ENCODE results near the gene CCDC170. TPM values are rescaled to one million over a fixed set of nuclear protein-coding genes. Genes with fewer than 3 reads are reported as not detected.

Gene CCDC170
- total and polyA plus RNA-seq, 5 donors from 2014 or later, result not detected

DNA sequence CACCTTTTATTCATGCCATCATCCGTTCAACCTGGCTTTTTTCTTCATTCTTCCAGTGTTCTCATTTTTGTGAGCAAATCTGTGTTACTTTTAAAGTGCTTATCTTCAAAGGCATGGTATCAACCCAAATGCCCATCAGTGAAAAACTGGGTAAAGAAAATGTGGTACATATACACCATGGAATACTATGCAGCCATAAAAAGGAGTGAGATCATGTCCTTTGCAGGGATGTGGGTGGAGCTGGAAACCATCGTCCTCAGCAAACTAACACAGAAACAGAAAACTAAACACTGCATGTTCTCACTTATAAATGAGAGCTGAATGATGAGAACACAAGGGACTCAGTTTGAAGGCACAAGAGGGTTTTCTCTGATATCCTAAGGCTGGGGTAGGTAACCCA is 130.3 kb downstream of the CCDC170 start:
- Histone ChIP-seq H3K9me3 (ENCODE audit: control insufficient read depth in 2 of 2, low read length in 2 of 2) (no peaks in the 10 kb centered on the region), H3K27me3 (ENCODE audit: control insufficient read depth, insufficient read depth, low read length) (no peaks in the 10 kb centered on the region), H3K4me1 (ENCODE audit: control insufficient read depth, insufficient read depth, low read length, poor library complexity, severe bottlenecking) (no peaks in the 10 kb centered on the region), H3K27ac (ENCODE audit: insufficient read depth, low read length, poor library complexity, severe bottlenecking) (no peak overlapping the region), H3K4me3 (ENCODE audit: low read depth, low read length) (no peak overlapping the region), H3K36me3 (ENCODE audit: control insufficient read depth, insufficient read depth, low read length) (no peaks in the 10 kb centered on the region)
- no peaks in the 10 kb centered on the region for H3K36me3 Mint-ChIP-seq
- no peak for ATAC-seq (ENCODE audit: low read depth in 2 of 2)
- H3K27me3 Mint-ChIP-seq, result no peaks in the 10 kb centered on the region
- no peak for DNase-seq
- no peak overlapping the region for H3K27ac Mint-ChIP-seq
- no peak overlapping the region for H3K4me3 Mint-ChIP-seq
- H3K4me1 Mint-ChIP-seq, result peaks cover 0 to 2% (median 0%) of the 10 kb centered on the region in 4 donors
- H3K9me3 Mint-ChIP-seq, result peaks cover 0 to 2% (median 0%) of the 10 kb centered on the region in 7 donors

DNA sequence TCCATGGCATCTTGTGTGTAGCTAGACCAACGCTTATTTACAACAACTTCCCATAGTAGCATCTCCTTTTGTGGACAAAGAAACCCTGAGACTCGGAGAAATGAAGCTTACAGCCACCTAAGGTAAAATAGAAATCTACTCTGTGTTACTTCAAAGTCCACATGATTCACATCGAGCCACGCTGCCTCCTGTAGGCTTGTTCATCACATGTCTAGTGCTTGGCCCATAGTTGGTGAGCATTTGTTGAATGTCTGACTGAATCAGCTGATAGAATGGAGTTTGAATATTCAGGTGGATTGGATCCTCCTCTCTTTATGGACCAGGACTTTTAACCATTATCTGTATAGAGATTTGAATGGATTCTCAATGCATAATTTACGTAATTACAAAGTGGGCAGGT is 130.7 kb downstream of the CCDC170 start:
- DNase-seq (no peak), ATAC-seq (ENCODE audit: low read depth in 2 of 2) (no peak)
- no peak overlapping the region for H3K4me3 Mint-ChIP-seq
- no peaks in the 10 kb centered on the region for H3K9me3 ChIP-seq (ENCODE audit: control insufficient read depth in 2 of 2, low read length in 2 of 2)
- H3K4me1 Mint-ChIP-seq, result peaks cover 0 to 2% (median 0%) of the 10 kb centered on the region in 4 donors
- no peaks in the 10 kb centered on the region for H3K36me3 ChIP-seq (ENCODE audit: control insufficient read depth, insufficient read depth, low read length)
- no peaks in the 10 kb centered on the region for H3K27me3 Mint-ChIP-seq
- H3K27me3 ChIP-seq (ENCODE audit: control insufficient read depth, insufficient read depth, low read length), result no peaks in the 10 kb centered on the region
- H3K4me3 ChIP-seq (ENCODE audit: low read depth, low read length), result no peak overlapping the region
- no peak overlapping the region for H3K27ac ChIP-seq (ENCODE audit: insufficient read depth, low read length, poor library complexity, severe bottlenecking)
- no peak overlapping the region for H3K27ac Mint-ChIP-seq
- no peaks in the 10 kb centered on the region for H3K4me1 ChIP-seq (ENCODE audit: control insufficient read depth, insufficient read depth, low read length, poor library complexity, severe bottlenecking)
- H3K9me3 Mint-ChIP-seq, result peaks cover 0 to 2% (median 0%) of the 10 kb centered on the region in 7 donors
- no peaks in the 10 kb centered on the region for H3K36me3 Mint-ChIP-seq

DNA sequence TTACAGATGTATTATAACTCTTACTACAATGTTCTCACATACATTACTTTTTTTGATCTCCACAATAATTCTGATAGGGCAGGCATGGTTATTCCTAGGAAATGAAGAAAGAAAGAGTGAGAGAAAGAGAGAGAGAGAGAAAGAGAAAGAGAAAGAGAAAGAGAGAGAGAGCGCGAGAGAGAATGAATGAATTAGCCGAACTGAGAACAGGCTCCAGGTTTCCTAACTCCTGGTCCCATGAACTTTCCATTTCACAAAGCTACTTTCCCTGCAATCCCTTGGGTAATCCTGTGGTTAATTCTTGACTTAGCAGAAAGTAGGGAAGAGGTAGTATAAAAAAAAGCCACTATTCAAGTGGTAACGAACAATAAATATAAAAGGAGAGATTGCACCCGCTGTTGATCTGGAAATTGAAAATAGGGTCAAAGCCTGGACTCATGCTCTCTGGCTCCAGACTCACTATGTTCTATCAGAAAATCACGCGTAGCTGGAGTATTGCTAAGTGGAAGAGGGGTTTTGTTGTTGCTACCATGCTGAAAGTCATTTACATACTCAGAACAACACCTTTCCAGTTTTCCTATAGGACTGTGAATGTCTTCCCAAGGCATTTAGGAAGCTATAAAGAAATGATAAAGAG is 131.2 kb downstream of the CCDC170 start:
- DNase-seq (no peak), ATAC-seq (ENCODE audit: low read depth in 2 of 2) (no peak)
- Mint-ChIP-seq H3K9me3 (peaks cover 0 to under 1% (median 0%) of the 10 kb centered on the region in 7 donors), H3K27me3 (no peaks in the 10 kb centered on the region), H3K36me3 (no peaks in the 10 kb centered on the region), H3K4me3 (no peak overlapping the region), H3K4me1 (peaks cover 0 to 2% (median 0%) of the 10 kb centered on the region in 4 donors), H3K27ac (no peak overlapping the region)
- no peaks in the 10 kb centered on the region for H3K4me1 ChIP-seq (ENCODE audit: control insufficient read depth, insufficient read depth, low read length, poor library complexity, severe bottlenecking)
- H3K27me3 ChIP-seq (ENCODE audit: control insufficient read depth, insufficient read depth, low read length), result no peaks in the 10 kb centered on the region
- H3K4me3 ChIP-seq (ENCODE audit: low read depth, low read length), result no peak overlapping the region
- no peak overlapping the region for H3K27ac ChIP-seq (ENCODE audit: insufficient read depth, low read length, poor library complexity, severe bottlenecking)
- no peaks in the 10 kb centered on the region for H3K9me3 ChIP-seq (ENCODE audit: control insufficient read depth in 2 of 2, low read length in 2 of 2)
- H3K36me3 ChIP-seq (ENCODE audit: control insufficient read depth, insufficient read depth, low read length), result no peaks in the 10 kb centered on the region

DNA sequence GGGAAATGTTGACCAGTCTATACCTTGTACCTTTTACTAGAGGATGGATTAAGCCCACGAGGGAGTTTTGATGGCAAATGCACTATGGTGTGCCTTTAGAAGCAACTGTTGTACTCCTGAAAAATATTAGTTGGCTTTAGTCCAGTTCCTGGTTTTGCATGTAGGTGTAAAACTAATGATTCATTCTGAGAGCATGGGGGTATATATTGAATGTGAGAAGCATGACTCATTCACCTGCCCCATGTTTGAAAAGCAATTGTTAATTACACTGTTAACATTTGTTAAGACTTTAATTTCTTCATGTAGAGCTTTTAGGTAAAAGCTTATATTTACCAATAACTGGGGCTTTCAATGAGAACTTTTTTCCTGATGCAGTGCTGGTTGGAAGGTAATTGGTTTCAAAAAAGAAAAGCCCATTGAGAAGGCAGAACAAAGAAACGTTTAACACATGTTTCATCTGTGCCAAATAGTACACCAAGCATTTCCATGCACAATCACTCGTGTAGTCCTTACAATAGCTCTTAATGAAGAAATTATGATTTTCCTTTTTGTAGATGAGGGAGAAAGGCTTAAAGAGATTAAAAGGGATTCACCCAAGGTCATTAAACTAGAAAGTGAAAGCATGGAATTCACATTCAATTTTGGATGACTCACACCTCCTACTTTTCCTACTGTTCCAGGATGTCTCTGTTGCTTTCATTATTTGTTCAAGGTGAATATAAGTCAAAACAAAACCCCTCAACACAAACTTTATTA is 134.1 kb downstream of the CCDC170 start:
- ATAC-seq (ENCODE audit: low read depth in 2 of 2) (no peak), DNase-seq (no peak)
- H3K27ac Mint-ChIP-seq, result no peak overlapping the region
- H3K9me3 Mint-ChIP-seq, result peaks cover 0 to 2% (median 0%) of the 10 kb centered on the region in 7 donors
- Histone ChIP-seq H3K36me3 (ENCODE audit: control insufficient read depth, insufficient read depth, low read length) (no peaks in the 10 kb centered on the region), H3K27ac (ENCODE audit: insufficient read depth, low read length, poor library complexity, severe bottlenecking) (no peak overlapping the region), H3K27me3 (ENCODE audit: control insufficient read depth, insufficient read depth, low read length) (no peaks in the 10 kb centered on the region), H3K4me1 (ENCODE audit: control insufficient read depth, insufficient read depth, low read length, poor library complexity, severe bottlenecking) (no peaks in the 10 kb centered on the region), H3K4me3 (ENCODE audit: low read depth, low read length) (no peak overlapping the region), H3K9me3 (ENCODE audit: control insufficient read depth in 2 of 2, low read length in 2 of 2) (no peaks in the 10 kb centered on the region)
- no peaks in the 10 kb centered on the region for H3K27me3 Mint-ChIP-seq
- H3K4me1 Mint-ChIP-seq, result peaks cover 0 to 2% (median 0%) of the 10 kb centered on the region in 4 donors
- no peak overlapping the region for H3K4me3 Mint-ChIP-seq
- no peaks in the 10 kb centered on the region for H3K36me3 Mint-ChIP-seq

DNA sequence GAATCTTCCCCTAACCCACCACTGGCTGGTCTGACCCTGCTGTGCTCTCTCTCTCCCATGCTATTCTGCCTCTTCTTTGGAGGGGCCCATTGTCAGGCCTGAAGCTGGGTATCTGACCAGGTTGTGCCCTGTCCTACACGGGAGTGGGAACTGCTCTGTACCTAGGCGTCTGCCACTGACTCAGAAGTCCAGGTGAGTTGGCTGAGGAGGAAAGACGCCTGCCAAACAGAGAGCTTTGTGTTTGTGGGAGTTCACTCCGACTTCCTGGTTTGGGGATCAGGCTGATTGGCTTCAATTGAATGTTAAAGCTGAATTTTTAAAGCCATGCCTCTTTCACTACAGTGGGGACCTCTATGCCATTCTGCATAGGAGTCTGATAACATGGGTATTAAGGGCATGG is 136.0 kb downstream of the CCDC170 start:
- H3K36me3 Mint-ChIP-seq, result no peaks in the 10 kb centered on the region
- Histone ChIP-seq H3K4me3 (ENCODE audit: low read depth, low read length) (no peak overlapping the region), H3K9me3 (ENCODE audit: control insufficient read depth in 2 of 2, low read length in 2 of 2) (no peaks in the 10 kb centered on the region), H3K36me3 (ENCODE audit: control insufficient read depth, insufficient read depth, low read length) (no peaks in the 10 kb centered on the region), H3K27me3 (ENCODE audit: control insufficient read depth, insufficient read depth, low read length) (peaks cover 3% of the 10 kb centered on the region), H3K27ac (ENCODE audit: insufficient read depth, low read length, poor library complexity, severe bottlenecking) (no peak overlapping the region), H3K4me1 (ENCODE audit: control insufficient read depth, insufficient read depth, low read length, poor library complexity, severe bottlenecking) (no peaks in the 10 kb centered on the region)
- DNase-seq (no peak), ATAC-seq (ENCODE audit: low read depth in 2 of 2) (no peak)
- peaks cover 6% of the 10 kb centered on the region for H3K27me3 Mint-ChIP-seq
- H3K27ac Mint-ChIP-seq, result no peak overlapping the region
- H3K4me3 Mint-ChIP-seq, result no peak overlapping the region
- H3K9me3 Mint-ChIP-seq, result peaks cover 0 to 2% (median 0%) of the 10 kb centered on the region in 7 donors
- peaks cover 0 to 2% (median 0%) of the 10 kb centered on the region in 4 donors for H3K4me1 Mint-ChIP-seq

DNA sequence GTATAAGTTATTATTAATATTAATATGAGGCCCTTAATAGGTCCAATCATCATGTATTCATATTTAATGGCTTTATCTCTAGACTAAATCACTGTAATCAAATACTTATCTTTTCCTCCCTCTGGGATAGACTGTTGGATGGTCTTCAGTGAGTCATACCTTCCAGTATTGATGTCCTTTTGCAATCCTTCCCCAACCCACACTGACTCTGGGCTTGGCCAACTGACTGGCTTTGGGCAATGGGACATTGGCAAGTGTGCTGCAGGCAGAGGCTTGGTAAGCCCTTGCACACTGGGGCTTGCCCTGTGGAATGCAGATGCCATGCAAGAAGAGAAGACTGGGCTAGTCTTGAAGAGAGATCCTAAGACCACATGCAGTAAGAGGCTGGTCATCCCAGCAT is 136.6 kb downstream of the CCDC170 start:
- H3K9me3 ChIP-seq (ENCODE audit: control insufficient read depth in 2 of 2, low read length in 2 of 2), result no peaks in the 10 kb centered on the region
- Mint-ChIP-seq H3K27ac (no peak overlapping the region), H3K27me3 (peaks cover 6% of the 10 kb centered on the region), H3K9me3 (peaks cover 0 to 2% (median 0%) of the 10 kb centered on the region in 7 donors), H3K4me1 (peaks cover 0 to 2% (median 0%) of the 10 kb centered on the region in 4 donors), H3K4me3 (no peak overlapping the region), H3K36me3 (no peaks in the 10 kb centered on the region)
- H3K36me3 ChIP-seq (ENCODE audit: control insufficient read depth, insufficient read depth, low read length), result no peaks in the 10 kb centered on the region
- H3K27ac ChIP-seq (ENCODE audit: insufficient read depth, low read length, poor library complexity, severe bottlenecking), result no peak overlapping the region
- H3K4me3 ChIP-seq (ENCODE audit: low read depth, low read length), result no peak overlapping the region
- H3K27me3 ChIP-seq (ENCODE audit: control insufficient read depth, insufficient read depth, low read length), result peaks cover 3% of the 10 kb centered on the region
- DNase-seq (no peak), ATAC-seq (ENCODE audit: low read depth in 2 of 2) (no peak)
- H3K4me1 ChIP-seq (ENCODE audit: control insufficient read depth, insufficient read depth, low read length, poor library complexity, severe bottlenecking), result no peaks in the 10 kb centered on the region

- Histone ChIP-seq H3K36me3 (ENCODE audit: control insufficient read depth, insufficient read depth, low read length) (no peaks in the 10 kb centered on the region), H3K4me3 (ENCODE audit: low read depth, low read length) (no peak overlapping the region), H3K4me1 (ENCODE audit: control insufficient read depth, insufficient read depth, low read length, poor library complexity, severe bottlenecking) (no peaks in the 10 kb centered on the region), H3K27ac (ENCODE audit: insufficient read depth, low read length, poor library complexity, severe bottlenecking) (no peak overlapping the region), H3K9me3 (ENCODE audit: control insufficient read depth in 2 of 2, low read length in 2 of 2) (no peaks in the 10 kb centered on the region), H3K27me3 (ENCODE audit: control insufficient read depth, insufficient read depth, low read length) (peaks cover 3% of the 10 kb centered on the region)
- Mint-ChIP-seq H3K4me3 (no peak overlapping the region), H3K27me3 (peaks cover 6% of the 10 kb centered on the region), H3K9me3 (peaks cover 0 to 2% (median 0%) of the 10 kb centered on the region in 7 donors), H3K4me1 (peaks cover 0 to 2% (median 0%) of the 10 kb centered on the region in 4 donors), H3K27ac (no peak overlapping the region), H3K36me3 (no peaks in the 10 kb centered on the region)
- DNase-seq, result no peak
- ATAC-seq (ENCODE audit: low read depth in 2 of 2), result no peak
These were observed 137.3 kb downstream of the CCDC170 start for GRCh38 chr6:151630991-151631655.
